ENCODE measurements around the gene DNAH3. TPM values are rescaled to one million over a fixed set of nuclear protein-coding genes. Genes with fewer than 3 reads are reported as not detected.

DNAH3 gene
- total RNA-seq, 1 experiment from 2014 or later: 0.57 TPM

DNA sequence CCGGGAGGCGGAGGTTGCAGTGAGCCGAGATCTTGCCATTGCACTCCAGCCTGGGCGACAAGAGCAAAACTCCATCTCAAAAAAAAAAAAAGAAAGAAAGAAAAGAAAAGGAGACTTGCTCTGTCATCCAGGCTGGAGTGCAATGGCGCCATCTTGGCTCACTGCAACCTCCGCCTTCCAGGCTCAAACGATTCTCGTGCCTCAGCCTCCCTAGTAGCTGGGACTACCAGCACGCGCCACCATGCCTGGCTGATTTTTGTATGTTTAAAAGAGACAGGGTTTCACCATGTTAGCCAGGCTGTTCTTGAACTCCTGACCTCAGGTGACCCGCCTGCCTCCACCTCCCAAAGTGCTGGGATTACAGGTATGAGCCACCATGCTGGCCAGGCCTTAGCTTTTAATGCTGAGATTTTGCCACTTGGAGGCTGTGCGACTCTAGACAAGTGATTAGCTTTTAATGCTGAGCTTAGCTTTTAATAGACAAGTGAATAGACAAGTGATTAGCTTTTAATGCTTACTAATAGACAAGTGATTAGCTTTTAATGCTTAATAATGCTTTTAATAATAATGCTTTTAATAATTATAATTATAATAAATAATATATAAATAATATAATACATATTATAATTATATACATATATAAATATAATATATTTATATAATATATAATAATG, 17.4 kb upstream of the DNAH3 start:
- ATAC-seq: no peak
- Mint-ChIP-seq H3K27ac (no peak overlapping the region), H3K9me3 (no peaks in the 10 kb centered on the region), H3K4me1 (peaks cover 10% of the 10 kb centered on the region), H3K4me3 (no peak overlapping the region), H3K36me3 (peaks cover 68% of the 10 kb centered on the region), H3K27me3 (ENCODE audit: low read depth) (no peaks in the 10 kb centered on the region)
- TF ChIP-seq RELA (CRISPR knock-in tag; IDR thresholded peaks at IDR 0.05; ENCODE audit: borderline replicate concordance) (no peak), HMGA2 (CRISPR knock-in tag; IDR thresholded peaks at IDR 0.05) (peak; percentile 82; the same call in 1 of the 2 replicates)
- POLR2A ChIA-PET: interaction anchor here (0.7 kb wide), 1 partner anchor 9 kb away, joined by 3 read pairs; the partner anchor contains the start of gene LDAF1
- no peak for DNase-seq (ENCODE audit: low spot score)
- CTCF ChIA-PET: no interaction called here

DNA sequence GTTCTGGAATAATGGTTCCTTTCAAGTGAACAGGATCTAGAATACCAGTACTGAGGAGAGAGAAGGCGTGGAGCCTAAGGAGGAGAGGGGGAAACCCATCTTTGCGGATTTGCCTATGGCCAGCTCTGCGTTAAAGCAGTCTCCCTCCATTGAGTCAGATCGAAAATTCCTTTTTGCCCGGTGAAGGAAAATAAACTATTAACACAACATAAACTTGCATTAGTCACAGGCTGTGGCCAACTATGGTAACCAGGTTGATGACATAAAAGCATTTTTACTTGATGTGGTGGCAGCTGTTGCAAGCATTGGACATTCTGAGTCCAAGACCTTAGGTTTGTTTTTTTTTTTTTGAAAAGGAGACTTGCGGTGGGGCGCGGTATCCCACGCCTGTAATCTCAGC, 16.7 kb upstream of the DNAH3 start:
- ChIA-PET CTCF (no interaction called here), POLR2A (no interaction called here)
- peaks cover 10% of the 10 kb centered on the region for H3K4me1 Mint-ChIP-seq
- no peaks in the 10 kb centered on the region for H3K9me3 Mint-ChIP-seq
- H3K36me3 Mint-ChIP-seq: peaks cover 67% of the 10 kb centered on the region
- no peaks in the 10 kb centered on the region for H3K27me3 Mint-ChIP-seq (ENCODE audit: low read depth)
- H3K27ac Mint-ChIP-seq: peak overlapping the region; percentile 42; the same call in 1 of the 2 replicates
- DNase-seq (ENCODE audit: low spot score) (no peak), ATAC-seq (no peak)
- TF ChIP-seq, protein P1, sequence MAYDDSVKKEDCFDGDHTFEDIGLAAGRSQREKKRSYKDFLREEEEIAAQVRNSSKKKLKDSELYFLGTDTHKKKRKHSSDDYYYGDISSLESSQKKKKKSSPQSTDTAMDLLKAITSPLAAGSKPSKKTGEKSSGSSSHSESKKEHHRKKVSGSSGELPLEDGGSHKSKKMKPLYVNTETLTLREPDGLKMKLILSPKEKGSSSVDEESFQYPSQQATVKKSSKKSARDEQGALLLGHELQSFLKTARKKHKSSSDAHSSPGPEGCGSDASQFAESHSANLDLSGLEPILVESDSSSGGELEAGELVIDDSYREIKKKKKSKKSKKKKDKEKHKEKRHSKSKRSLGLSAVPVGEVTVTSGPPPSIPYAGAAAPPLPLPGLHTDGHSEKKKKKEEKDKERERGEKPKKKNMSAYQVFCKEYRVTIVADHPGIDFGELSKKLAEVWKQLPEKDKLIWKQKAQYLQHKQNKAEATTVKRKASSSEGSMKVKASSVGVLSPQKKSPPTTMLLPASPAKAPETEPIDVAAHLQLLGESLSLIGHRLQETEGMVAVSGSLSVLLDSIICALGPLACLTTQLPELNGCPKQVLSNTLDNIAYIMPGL (CRISPR knock-in tag; IDR thresholded peaks at IDR 0.05): no peak
- no peak for TF ChIP-seq TEAD4 (CRISPR knock-in tag; IDR thresholded peaks at IDR 0.05)
- TF ChIP-seq, protein P2, sequence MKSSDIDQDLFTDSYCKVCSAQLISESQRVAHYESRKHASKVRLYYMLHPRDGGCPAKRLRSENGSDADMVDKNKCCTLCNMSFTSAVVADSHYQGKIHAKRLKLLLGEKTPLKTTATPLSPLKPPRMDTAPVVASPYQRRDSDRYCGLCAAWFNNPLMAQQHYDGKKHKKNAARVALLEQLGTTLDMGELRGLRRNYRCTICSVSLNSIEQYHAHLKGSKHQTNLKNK (CRISPR knock-in tag; IDR thresholded peaks at IDR 0.05): no peak
- TF ChIP-seq FOXK1 (CRISPR knock-in tag; IDR thresholded peaks at IDR 0.05): no peak
- TF ChIP-seq, protein P3, sequence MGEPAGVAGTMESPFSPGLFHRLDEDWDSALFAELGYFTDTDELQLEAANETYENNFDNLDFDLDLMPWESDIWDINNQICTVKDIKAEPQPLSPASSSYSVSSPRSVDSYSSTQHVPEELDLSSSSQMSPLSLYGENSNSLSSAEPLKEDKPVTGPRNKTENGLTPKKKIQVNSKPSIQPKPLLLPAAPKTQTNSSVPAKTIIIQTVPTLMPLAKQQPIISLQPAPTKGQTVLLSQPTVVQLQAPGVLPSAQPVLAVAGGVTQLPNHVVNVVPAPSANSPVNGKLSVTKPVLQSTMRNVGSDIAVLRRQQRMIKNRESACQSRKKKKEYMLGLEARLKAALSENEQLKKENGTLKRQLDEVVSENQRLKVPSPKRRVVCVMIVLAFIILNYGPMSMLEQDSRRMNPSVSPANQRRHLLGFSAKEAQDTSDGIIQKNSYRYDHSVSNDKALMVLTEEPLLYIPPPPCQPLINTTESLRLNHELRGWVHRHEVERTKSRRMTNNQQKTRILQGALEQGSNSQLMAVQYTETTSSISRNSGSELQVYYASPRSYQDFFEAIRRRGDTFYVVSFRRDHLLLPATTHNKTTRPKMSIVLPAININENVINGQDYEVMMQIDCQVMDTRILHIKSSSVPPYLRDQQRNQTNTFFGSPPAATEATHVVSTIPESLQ (CRISPR knock-in tag; IDR thresholded peaks at IDR 0.05): no peak
- TF ChIP-seq, protein P4, sequence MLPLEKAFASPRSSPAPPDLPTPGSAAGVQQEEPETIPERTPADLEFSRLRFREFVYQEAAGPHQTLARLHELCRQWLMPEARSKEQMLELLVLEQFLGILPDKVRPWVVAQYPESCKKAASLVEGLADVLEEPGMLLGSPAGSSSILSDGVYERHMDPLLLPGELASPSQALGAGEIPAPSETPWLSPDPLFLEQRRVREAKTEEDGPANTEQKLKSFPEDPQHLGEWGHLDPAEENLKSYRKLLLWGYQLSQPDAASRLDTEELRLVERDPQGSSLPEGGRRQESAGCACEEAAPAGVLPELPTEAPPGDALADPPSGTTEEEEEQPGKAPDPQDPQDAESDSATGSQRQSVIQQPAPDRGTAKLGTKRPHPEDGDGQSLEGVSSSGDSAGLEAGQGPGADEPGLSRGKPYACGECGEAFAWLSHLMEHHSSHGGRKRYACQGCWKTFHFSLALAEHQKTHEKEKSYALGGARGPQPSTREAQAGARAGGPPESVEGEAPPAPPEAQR (CRISPR knock-in tag; IDR thresholded peaks at IDR 0.05): no peak
- TF ChIP-seq ZNF232 (CRISPR knock-in tag; IDR thresholded peaks at IDR 0.05): no peak
- TF ChIP-seq MXD4 (CRISPR knock-in tag; IDR thresholded peaks at IDR 0.05; ENCODE audit: borderline replicate concordance): no peak
- TF ChIP-seq, protein P5, sequence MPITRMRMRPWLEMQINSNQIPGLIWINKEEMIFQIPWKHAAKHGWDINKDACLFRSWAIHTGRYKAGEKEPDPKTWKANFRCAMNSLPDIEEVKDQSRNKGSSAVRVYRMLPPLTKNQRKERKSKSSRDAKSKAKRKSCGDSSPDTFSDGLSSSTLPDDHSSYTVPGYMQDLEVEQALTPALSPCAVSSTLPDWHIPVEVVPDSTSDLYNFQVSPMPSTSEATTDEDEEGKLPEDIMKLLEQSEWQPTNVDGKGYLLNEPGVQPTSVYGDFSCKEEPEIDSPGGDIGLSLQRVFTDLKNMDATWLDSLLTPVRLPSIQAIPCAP (CRISPR knock-in tag; IDR thresholded peaks at IDR 0.05): no peak
- TF ChIP-seq, protein P6, sequence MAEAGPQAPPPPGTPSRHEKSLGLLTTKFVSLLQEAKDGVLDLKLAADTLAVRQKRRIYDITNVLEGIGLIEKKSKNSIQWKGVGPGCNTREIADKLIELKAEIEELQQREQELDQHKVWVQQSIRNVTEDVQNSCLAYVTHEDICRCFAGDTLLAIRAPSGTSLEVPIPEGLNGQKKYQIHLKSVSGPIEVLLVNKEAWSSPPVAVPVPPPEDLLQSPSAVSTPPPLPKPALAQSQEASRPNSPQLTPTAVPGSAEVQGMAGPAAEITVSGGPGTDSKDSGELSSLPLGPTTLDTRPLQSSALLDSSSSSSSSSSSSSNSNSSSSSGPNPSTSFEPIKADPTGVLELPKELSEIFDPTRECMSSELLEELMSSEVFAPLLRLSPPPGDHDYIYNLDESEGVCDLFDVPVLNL (CRISPR knock-in tag; IDR thresholded peaks at IDR 0.05; ENCODE audit: borderline replicate concordance, low read depth): no peak
- TF ChIP-seq, protein P7, sequence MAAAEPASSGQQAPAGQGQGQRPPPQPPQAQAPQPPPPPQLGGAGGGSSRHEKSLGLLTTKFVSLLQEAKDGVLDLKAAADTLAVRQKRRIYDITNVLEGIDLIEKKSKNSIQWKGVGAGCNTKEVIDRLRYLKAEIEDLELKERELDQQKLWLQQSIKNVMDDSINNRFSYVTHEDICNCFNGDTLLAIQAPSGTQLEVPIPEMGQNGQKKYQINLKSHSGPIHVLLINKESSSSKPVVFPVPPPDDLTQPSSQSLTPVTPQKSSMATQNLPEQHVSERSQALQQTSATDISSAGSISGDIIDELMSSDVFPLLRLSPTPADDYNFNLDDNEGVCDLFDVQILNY (CRISPR knock-in tag; IDR thresholded peaks at IDR 0.05): no peak
- no peak for TF ChIP-seq CREB1 (CRISPR knock-in tag; IDR thresholded peaks at IDR 0.05)
- no peak for TF ChIP-seq NR3C1 (CRISPR knock-in tag; conservative IDR thresholded peaks at IDR 0.05; ENCODE audit: low read depth)
- TF ChIP-seq ETV6 (CRISPR knock-in tag; IDR thresholded peaks at IDR 0.05): no peak
- TF ChIP-seq ATF1 (CRISPR knock-in tag; IDR thresholded peaks at IDR 0.05): no peak
- TF ChIP-seq HMGA2 (CRISPR knock-in tag; IDR thresholded peaks at IDR 0.05): no peak
- TF ChIP-seq ZNF416 (CRISPR knock-in tag; IDR thresholded peaks at IDR 0.05): no peak
- TF ChIP-seq, protein P8, sequence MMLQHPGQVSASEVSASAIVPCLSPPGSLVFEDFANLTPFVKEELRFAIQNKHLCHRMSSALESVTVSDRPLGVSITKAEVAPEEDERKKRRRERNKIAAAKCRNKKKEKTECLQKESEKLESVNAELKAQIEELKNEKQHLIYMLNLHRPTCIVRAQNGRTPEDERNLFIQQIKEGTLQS (CRISPR knock-in tag; conservative IDR thresholded peaks at IDR 0.05): no peak
- no peak overlapping the region for H3K4me3 Mint-ChIP-seq
